ENCODE data around the gene ITIH5. TPM values are rescaled to one million over a fixed set of nuclear protein-coding genes. Genes with fewer than 3 reads are reported as not detected.

ITIH5 gene
- total and polyA plus RNA-seq, 2 donors from 2014 or later = 13.1 to 23.3 TPM

DNA sequence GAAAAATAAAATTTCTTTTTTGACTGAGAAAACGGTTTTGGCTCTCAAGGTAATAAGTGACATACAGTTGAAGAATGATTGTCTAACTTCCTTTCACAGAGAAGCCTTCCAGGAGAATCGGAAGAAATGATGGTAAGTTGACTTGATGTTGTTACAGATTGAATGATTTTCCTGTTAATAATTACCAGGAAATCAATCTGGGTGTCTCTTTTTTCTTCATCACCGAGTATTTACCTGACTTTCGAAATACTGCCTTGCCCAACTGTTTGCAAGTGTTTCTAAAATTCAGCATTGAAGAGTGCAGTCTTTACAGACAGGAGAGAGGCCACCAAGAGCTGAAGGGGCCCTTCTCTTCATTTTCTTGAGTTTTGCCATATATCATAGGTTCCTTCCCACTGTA lies 40.3 kb upstream of the ITIH5 start:
- Histone ChIP-seq H3K27me3 (ENCODE audit: control insufficient read depth, insufficient read depth, low read length) (no peaks in the 10 kb centered on the region), H3K4me1 (ENCODE audit: control insufficient read depth in 2 of 3, insufficient read depth in 2 of 3, low read depth in 1 of 3, low read length in 3 of 3) (no peaks in the 10 kb centered on the region), H3K9me3 (ENCODE audit: control insufficient read depth in 2 of 3, insufficient read depth in 1 of 3, low read length in 3 of 3) (no peaks in the 10 kb centered on the region), H3K9ac (ENCODE audit: low read length in 3 of 3) (no peak overlapping the region), H3K27ac (ENCODE audit: low read depth in 2 of 2, low read length in 2 of 2) (no peak overlapping the region), H3K36me3 (ENCODE audit: control insufficient read depth in 2 of 3, insufficient read depth in 3 of 3, low read length in 3 of 3) (no peaks in the 10 kb centered on the region), H3K4me3 (ENCODE audit: low read length in 3 of 3) (no peak overlapping the region)
- intact Hi-C loops (cut with DNase I) = no loop called here
- FAIRE-seq (no peak), DNase-seq (peak in 1 of 5 donors; percentile 10)
- TF ChIP-seq, protein P1, sequence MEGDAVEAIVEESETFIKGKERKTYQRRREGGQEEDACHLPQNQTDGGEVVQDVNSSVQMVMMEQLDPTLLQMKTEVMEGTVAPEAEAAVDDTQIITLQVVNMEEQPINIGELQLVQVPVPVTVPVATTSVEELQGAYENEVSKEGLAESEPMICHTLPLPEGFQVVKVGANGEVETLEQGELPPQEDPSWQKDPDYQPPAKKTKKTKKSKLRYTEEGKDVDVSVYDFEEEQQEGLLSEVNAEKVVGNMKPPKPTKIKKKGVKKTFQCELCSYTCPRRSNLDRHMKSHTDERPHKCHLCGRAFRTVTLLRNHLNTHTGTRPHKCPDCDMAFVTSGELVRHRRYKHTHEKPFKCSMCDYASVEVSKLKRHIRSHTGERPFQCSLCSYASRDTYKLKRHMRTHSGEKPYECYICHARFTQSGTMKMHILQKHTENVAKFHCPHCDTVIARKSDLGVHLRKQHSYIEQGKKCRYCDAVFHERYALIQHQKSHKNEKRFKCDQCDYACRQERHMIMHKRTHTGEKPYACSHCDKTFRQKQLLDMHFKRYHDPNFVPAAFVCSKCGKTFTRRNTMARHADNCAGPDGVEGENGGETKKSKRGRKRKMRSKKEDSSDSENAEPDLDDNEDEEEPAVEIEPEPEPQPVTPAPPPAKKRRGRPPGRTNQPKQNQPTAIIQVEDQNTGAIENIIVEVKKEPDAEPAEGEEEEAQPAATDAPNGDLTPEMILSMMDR (IDR thresholded peaks at IDR 0.05; ENCODE audit: borderline replicate concordance, extremely low read depth, insufficient read depth) = no peak

DNA sequence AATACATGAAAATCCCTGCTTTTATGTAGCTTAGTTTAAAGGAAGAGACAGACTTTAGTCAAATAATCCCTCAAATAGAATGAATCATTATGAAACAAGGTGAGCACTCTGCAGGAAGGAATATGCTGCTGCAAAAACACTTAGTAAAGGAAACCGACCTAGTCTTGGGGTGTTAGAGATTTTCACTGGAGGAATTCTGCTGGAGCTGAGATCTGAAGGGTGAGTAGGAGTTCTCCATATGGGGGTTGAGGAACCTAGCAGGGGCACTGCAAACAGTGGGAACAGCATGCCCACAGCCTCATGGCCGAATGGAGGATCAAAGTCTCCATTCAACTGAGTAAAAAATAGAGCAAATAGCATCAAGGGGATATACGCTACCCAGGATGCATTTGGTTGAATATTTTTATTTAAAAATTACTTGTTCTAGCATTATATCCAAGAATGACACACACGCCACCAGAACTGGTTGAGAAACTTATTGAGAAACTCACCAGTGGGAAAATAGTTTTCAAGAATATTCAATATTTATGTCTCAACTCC lies 39.8 kb upstream of the ITIH5 start:
- no peak for DNase-seq
- H3K9me3 ChIP-seq (ENCODE audit: control insufficient read depth in 2 of 3, insufficient read depth in 1 of 3, low read length in 3 of 3) = no peaks in the 10 kb centered on the region
- no peaks in the 10 kb centered on the region for H3K36me3 ChIP-seq (ENCODE audit: control insufficient read depth in 2 of 3, insufficient read depth in 3 of 3, low read length in 3 of 3)
- no peak overlapping the region for H3K27ac ChIP-seq (ENCODE audit: low read depth in 2 of 2, low read length in 2 of 2)
- TF ChIP-seq, protein P1 (IDR thresholded peaks at IDR 0.05; ENCODE audit: borderline replicate concordance, extremely low read depth, insufficient read depth) = no peak
- H3K9ac ChIP-seq (ENCODE audit: low read length in 3 of 3) = no peak overlapping the region
- intact Hi-C loops (cut with DNase I) = no loop called here
- no peaks in the 10 kb centered on the region for H3K27me3 ChIP-seq (ENCODE audit: control insufficient read depth, insufficient read depth, low read length)
- H3K4me3 ChIP-seq (ENCODE audit: low read length in 3 of 3) = no peak overlapping the region
- FAIRE-seq = no peak
- H3K4me1 ChIP-seq (ENCODE audit: control insufficient read depth in 2 of 3, insufficient read depth in 2 of 3, low read depth in 1 of 3, low read length in 3 of 3) = no peaks in the 10 kb centered on the region

DNA sequence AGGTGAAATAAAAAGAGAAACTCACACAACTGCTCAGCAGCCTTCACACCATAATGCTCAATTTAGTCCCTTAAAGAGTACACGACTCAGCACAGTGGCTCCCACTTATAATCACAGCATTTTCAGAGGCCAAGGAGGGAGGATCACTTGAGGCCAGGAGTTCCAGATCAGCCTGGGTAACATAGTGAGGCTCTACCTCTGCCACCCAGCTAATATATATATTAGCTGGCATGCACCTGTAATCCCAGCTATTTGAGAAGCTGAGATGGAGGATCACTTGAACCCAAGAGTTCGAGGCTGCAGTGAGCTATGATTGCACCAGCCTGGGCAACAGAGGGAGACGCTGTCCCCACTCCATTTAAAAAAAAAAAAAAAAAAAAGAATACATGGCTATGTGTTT lies 38.6 kb upstream of the ITIH5 start:
- no peak overlapping the region for H3K9ac ChIP-seq (ENCODE audit: low read length in 3 of 3)
- TF ChIP-seq, protein P1 (IDR thresholded peaks at IDR 0.05; ENCODE audit: borderline replicate concordance, extremely low read depth, insufficient read depth) = no peak
- intact Hi-C loops (cut with DNase I) = no loop called here
- no peaks in the 10 kb centered on the region for H3K27me3 ChIP-seq (ENCODE audit: control insufficient read depth, insufficient read depth, low read length)
- H3K36me3 ChIP-seq (ENCODE audit: control insufficient read depth in 2 of 3, insufficient read depth in 3 of 3, low read length in 3 of 3) = no peaks in the 10 kb centered on the region
- FAIRE-seq (no peak), DNase-seq (no peak)
- H3K9me3 ChIP-seq (ENCODE audit: control insufficient read depth in 2 of 3, insufficient read depth in 1 of 3, low read length in 3 of 3) = no peaks in the 10 kb centered on the region
- H3K27ac ChIP-seq (ENCODE audit: low read depth in 2 of 2, low read length in 2 of 2) = no peak overlapping the region
- no peak overlapping the region for H3K4me3 ChIP-seq (ENCODE audit: low read length in 3 of 3)
- H3K4me1 ChIP-seq (ENCODE audit: control insufficient read depth in 2 of 3, insufficient read depth in 2 of 3, low read depth in 1 of 3, low read length in 3 of 3) = no peaks in the 10 kb centered on the region
